GM23338 (cell line): ENCODE data around the gene MAFB. TPM values are rescaled to one million over a fixed set of nuclear protein-coding genes. Genes with fewer than 3 reads are reported as not detected.

Experiments used
- ATAC-seq: fragments of 200-7000 bp; cut with Tn5 transposase; 3 replicates; pipeline ENCODE4 v1.9.1; 2020
- DNase-seq: peaks from one replicate; pipeline ENCODE4 v3.0.0-alpha.2; 2015; ENCODE audit warnings: low spot score
- H2AFZ ChIP-seq: fragments of 200-600 bp; sonication (generic); 2 replicates; pipeline ENCODE4 v1.8.0; 2016; ENCODE audit warnings: antibody characterized with exemption, mild to moderate bottlenecking, moderate library complexity
- H3F3A ChIP-seq: fragments of 200-600 bp; sonication (generic); replicated peaks from 2 replicates; pipeline ENCODE4 v1.8.0; 2017; ENCODE audit warnings: antibody characterized with exemption, mixed run types, low read depth
- H3K27ac ChIP-seq: fragments of 200-600 bp; sonication (generic); 2 replicates; pipeline ENCODE4 v1.6.1; 2016; ENCODE audit warnings: low read depth
- H3K27me3 ChIP-seq: fragments of 200-600 bp; sonication (generic); 2 replicates; pipeline ENCODE4 v1.8.0; 2016; ENCODE audit warnings: mild to moderate bottlenecking, mixed run types, moderate library complexity; ENCODE audit not compliant: insufficient read depth
- H3K36me3 ChIP-seq: fragments of 200-600 bp; sonication (generic); 2 replicates; pipeline ENCODE4 v1.8.0; 2016; ENCODE audit warnings: mild to moderate bottlenecking; ENCODE audit not compliant: insufficient read depth
- H3K4me1 ChIP-seq: fragments of 200-600 bp; sonication (generic); 2 replicates; pipeline ENCODE4 v1.8.0; 2016; ENCODE audit warnings: mild to moderate bottlenecking, moderate library complexity; ENCODE audit not compliant: insufficient read depth
- H3K4me2 ChIP-seq: fragments of 200-600 bp; sonication (generic); 2 replicates; pipeline ENCODE4 v1.7.1; 2017; ENCODE audit warnings: mixed run types
- H3K4me3 ChIP-seq: fragments of 200-600 bp; sonication (generic); 2 replicates; pipeline ENCODE4 v1.6.1; 2016; ENCODE audit warnings: mixed run types
- H3K79me2 ChIP-seq: fragments of 200-600 bp; sonication (generic); replicated peaks from 2 replicates; pipeline ENCODE4 v1.8.0; 2017; ENCODE audit warnings: mild to moderate bottlenecking; ENCODE audit not compliant: insufficient read depth
- H3K9me2 ChIP-seq: fragments of 200-600 bp; sonication (generic); 2 replicates; pipeline ENCODE4 v1.8.0; 2017; ENCODE audit not compliant: insufficient read depth
- H4K20me1 ChIP-seq: fragments of 200-600 bp; sonication (generic); replicated peaks from 2 replicates; pipeline ENCODE4 v1.8.0; 2017; ENCODE audit warnings: mild to moderate bottlenecking; ENCODE audit not compliant: insufficient read depth
- H3K27ac Mint-ChIP-seq: 2 replicates; pipeline ENCODE4 v1.8.0; 2020; ENCODE audit warnings: inconsistent platforms, mild to moderate bottlenecking, moderate library complexity, mixed read lengths
- H3K27me3 Mint-ChIP-seq: 3 replicates; pipeline ENCODE4 v1.8.0; 2022; ENCODE audit warnings: low read depth, mild to moderate bottlenecking, moderate library complexity, mixed read lengths, inconsistent platforms; ENCODE audit not compliant: insufficient read depth, poor library complexity
- H3K36me3 Mint-ChIP-seq: 3 replicates; pipeline ENCODE4 v1.8.0; 2021; ENCODE audit warnings: low read depth, mild to moderate bottlenecking, inconsistent platforms, moderate library complexity, mixed read lengths
- H3K4me1 Mint-ChIP-seq: 3 replicates; pipeline ENCODE4 v1.8.0; 2020; ENCODE audit warnings: mild to moderate bottlenecking, inconsistent platforms, mixed read lengths
- H3K4me3 Mint-ChIP-seq: 3 replicates; pipeline ENCODE4 v1.8.0; 2021; ENCODE audit warnings: moderate library complexity, mild to moderate bottlenecking, inconsistent platforms, mixed read lengths
- H3K9me3 Mint-ChIP-seq: 3 replicates; pipeline ENCODE4 v1.8.0; 2020; ENCODE audit warnings: moderate library complexity, mild to moderate bottlenecking, inconsistent platforms, mixed read lengths
- CREB1 ChIP-seq: fragments of 250-450 bp; sonication (Bioruptor Pico); IDR thresholded peaks from 2 replicates; pipeline ENCODE4 v1.5.0; 2020; ENCODE audit warnings: low read depth, mild to moderate bottlenecking, moderate library complexity
- CTCF ChIP-seq, 2 experiments: fragments of 200-600 bp in 1 of 2; sonication (generic) in 1 of 2; conservative IDR thresholded peaks; 2 replicates each; pipeline versions ENCODE4 v1.5.1 to v1.6.1; 2016 to 2017; ENCODE audit warnings: antibody characterized with exemption in 2 of 2, low read depth in 2 of 2, mild to moderate bottlenecking in 2 of 2, moderate library complexity in 1 of 2
- ETS1 ChIP-seq: IDR thresholded peaks from 2 replicates; pipeline ENCODE4 v1.6.1; 2016; ENCODE audit warnings: antibody characterized with exemption
- EZH2phosphoT487 ChIP-seq: fragments of 200-600 bp; sonication (generic); IDR thresholded peaks from one replicate; pipeline ENCODE4 v1.8.1; 2018; ENCODE audit warnings: antibody characterized with exemption; ENCODE audit not compliant: unreplicated experiment
- POLR2AphosphoS5 ChIP-seq: IDR thresholded peaks from 2 replicates; pipeline ENCODE4 v1.6.1; 2016; ENCODE audit warnings: antibody characterized with exemption, low read depth
- REST ChIP-seq: IDR thresholded peaks from one replicate; pipeline ENCODE4 v1.6.1; 2018; ENCODE audit warnings: antibody characterized with exemption; ENCODE audit not compliant: unreplicated experiment
- ZNF114 ChIP-seq: fragments of 250-450 bp; sonication (Bioruptor Pico); IDR thresholded peaks from 2 replicates; pipeline ENCODE4 v1.5.0; 2020; ENCODE audit warnings: mild to moderate bottlenecking, moderate library complexity
- ZNF331 ChIP-seq: fragments of 250-450 bp; sonication (Bioruptor Pico); IDR thresholded peaks from 2 replicates; pipeline ENCODE4 v1.5.0; 2020; ENCODE audit warnings: low read depth, mild to moderate bottlenecking, moderate library complexity
- polyA plus RNA-seq: library from polyadenylated mRNA; unstranded; fragments of >200 nt; fragmentation: Nextera tagmentation; extraction: Ambion mirVana; gene quantifications from 2 replicates; pipeline ENCODE4 v1.2.1, GENCODE V29; 2016
- total RNA-seq: library from RNA; depleted of rRNA; stranded (reverse); fragments of >200 nt; shearing (Covaris generic); gene quantifications from 2 replicates; pipeline ENCODE4 v1.2.3, GENCODE V29; 2014

Gene MAFB
- total and polyA plus RNA-seq, 2 experiments from 2014 or later, result 1.6 to 2.3 TPM

GRCh38 chr20:40718214-40718977 is 29.4 kb upstream of the MAFB start:
- H3K36me3 ChIP-seq, result no peaks in the 10 kb centered on the region
- H3K79me2 ChIP-seq, result no peaks in the 10 kb centered on the region
- no peak for ATAC-seq
- no peak for TF ChIP-seq EZH2phosphoT487
- TF ChIP-seq ZNF331 (CRISPR knock-in tag), result no peak
- TF ChIP-seq CTCF (conservative IDR thresholded peaks at IDR 0.05; ENCODE audit: low read depth in 2 of 2), result no peak
- TF ChIP-seq CREB1 (CRISPR knock-in tag), result no peak
- no peak for TF ChIP-seq ETS1
- TF ChIP-seq POLR2AphosphoS5, result no peak
- TF ChIP-seq ZNF114 (CRISPR knock-in tag), result no peak
- no peak for TF ChIP-seq REST
- H2AFZ ChIP-seq, result no peak overlapping the region
- no peak overlapping the region for H3K27ac ChIP-seq
- Mint-ChIP-seq H3K4me1 (no peaks in the 10 kb centered on the region; the same call in 2 of the 3 replicates), H3K27me3 (peaks cover 3% of the 10 kb centered on the region), H3K36me3 (no peaks in the 10 kb centered on the region), H3K4me3 (no peak overlapping the region), H3K27ac (no peak overlapping the region), H3K9me3 (no peaks in the 10 kb centered on the region)
- no peaks in the 10 kb centered on the region for H3K9me2 ChIP-seq
- no peaks in the 10 kb centered on the region for H3K27me3 ChIP-seq
- no peak overlapping the region for H3K4me2 ChIP-seq
- no peaks in the 10 kb centered on the region for H4K20me1 ChIP-seq
- H3F3A ChIP-seq, result no peaks in the 10 kb centered on the region
- no peaks in the 10 kb centered on the region for H3K4me1 ChIP-seq
- DNase-seq, result no peak
- H3K4me3 ChIP-seq, result no peak overlapping the region
